Uterus (tissue), 2 donors: ENCODE measurements around the gene VMP1.

Source experiments
- POLR2A ChIP-seq, 2 donors: fragments of 450-650 bp; IDR thresholded peaks; one replicate each; pipeline ENCODE4 v1.6.1; 2016; ENCODE audit warnings: antibody characterized with exemption in 2 of 2, mild to moderate bottlenecking in 1 of 2, moderate library complexity in 1 of 2
- TF ChIP-seq, protein P1 (sequence below), 4 experiments: fragments of 200-600 bp in 2 of 4; fragments of 450-650 bp in 2 of 4; sonication (generic) in 2 of 4; IDR thresholded peaks; one replicate each; pipeline ENCODE4 v1.5.1; 2016 to 2019; ENCODE audit warnings: antibody characterized with exemption in 4 of 4, mild to moderate bottlenecking in 2 of 4, moderate library complexity in 1 of 4

DNA sequence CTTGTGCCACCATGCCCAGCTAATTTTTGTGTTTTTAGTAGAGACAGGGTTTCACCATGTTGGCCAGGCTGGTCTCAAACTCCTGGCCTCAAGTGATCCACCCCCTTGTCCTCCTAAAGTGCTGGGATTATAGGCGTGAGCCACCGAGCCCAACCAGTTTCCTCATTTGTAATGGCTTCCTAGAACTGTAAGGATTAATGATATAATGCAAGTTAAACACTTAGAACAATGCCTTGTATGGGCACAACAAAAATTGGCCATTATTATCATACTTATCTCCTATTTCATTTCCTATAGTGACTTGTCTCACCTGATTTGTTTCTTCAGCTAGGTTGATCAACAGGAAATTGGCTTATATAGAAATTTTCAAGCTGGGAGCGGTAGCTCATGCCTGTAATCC, 171.2 kb downstream of the VMP1 start:
- TF ChIP-seq, protein P1, sequence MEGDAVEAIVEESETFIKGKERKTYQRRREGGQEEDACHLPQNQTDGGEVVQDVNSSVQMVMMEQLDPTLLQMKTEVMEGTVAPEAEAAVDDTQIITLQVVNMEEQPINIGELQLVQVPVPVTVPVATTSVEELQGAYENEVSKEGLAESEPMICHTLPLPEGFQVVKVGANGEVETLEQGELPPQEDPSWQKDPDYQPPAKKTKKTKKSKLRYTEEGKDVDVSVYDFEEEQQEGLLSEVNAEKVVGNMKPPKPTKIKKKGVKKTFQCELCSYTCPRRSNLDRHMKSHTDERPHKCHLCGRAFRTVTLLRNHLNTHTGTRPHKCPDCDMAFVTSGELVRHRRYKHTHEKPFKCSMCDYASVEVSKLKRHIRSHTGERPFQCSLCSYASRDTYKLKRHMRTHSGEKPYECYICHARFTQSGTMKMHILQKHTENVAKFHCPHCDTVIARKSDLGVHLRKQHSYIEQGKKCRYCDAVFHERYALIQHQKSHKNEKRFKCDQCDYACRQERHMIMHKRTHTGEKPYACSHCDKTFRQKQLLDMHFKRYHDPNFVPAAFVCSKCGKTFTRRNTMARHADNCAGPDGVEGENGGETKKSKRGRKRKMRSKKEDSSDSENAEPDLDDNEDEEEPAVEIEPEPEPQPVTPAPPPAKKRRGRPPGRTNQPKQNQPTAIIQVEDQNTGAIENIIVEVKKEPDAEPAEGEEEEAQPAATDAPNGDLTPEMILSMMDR (IDR thresholded peaks at IDR 0.05): no peak
- TF ChIP-seq POLR2A (IDR thresholded peaks at IDR 0.05): no peak
